Fibroblast of lung (primary cell): ENCODE data around the gene PTPRM. TPM values are rescaled to one million over a fixed set of nuclear protein-coding genes. Genes with fewer than 3 reads are reported as not detected.
A peak's percentile ranks its signal among the peaks of the same experiment; 100 is the strongest.

ENCODE experiments used
- DNase-seq, 2 donors: peaks; one replicate each; pipeline versions ENCODE4 v3.0.0 to v3.0.0-alpha.2; 2010; ENCODE audit warnings: low read depth in 2 of 2
- H2AFZ ChIP-seq: 2 replicates; pipeline ENCODE4 v1.5.1; 2012; ENCODE audit warnings: low read length, control low read depth, inconsistent platforms
- H3K27ac ChIP-seq: 2 replicates; pipeline ENCODE4 v1.5.1; 2011; ENCODE audit warnings: low read length, control low read depth; ENCODE audit not compliant: insufficient read depth
- H3K27me3 ChIP-seq: 2 replicates; pipeline ENCODE4 v1.5.1; 2011; ENCODE audit warnings: mild to moderate bottlenecking, low read length; ENCODE audit not compliant: control insufficient read depth, insufficient read depth
- H3K36me3 ChIP-seq: 2 replicates; pipeline ENCODE4 v1.5.1; 2011; ENCODE audit warnings: low read length; ENCODE audit not compliant: control insufficient read depth, insufficient read depth
- H3K4me1 ChIP-seq: 2 replicates; pipeline ENCODE4 v1.5.1; 2011; ENCODE audit warnings: low read length; ENCODE audit not compliant: control insufficient read depth, insufficient read depth; ENCODE audit errors: extremely low read depth
- H3K4me2 ChIP-seq: 2 replicates; pipeline ENCODE4 v1.5.1; 2011; ENCODE audit warnings: low read length, control low read depth; ENCODE audit not compliant: insufficient read depth; ENCODE audit errors: extremely low read depth
- H3K4me3 ChIP-seq, 4 experiments: fragments of 200-600 bp in 1 of 4; sonication (generic) in 1 of 4; replicated peaks in 1 of 4; 2 replicates each; pipeline ENCODE4 v1.5.1; 2011 to 2016; ENCODE audit warnings: low read length in 4 of 4, low read depth in 3 of 4, mild to moderate bottlenecking in 3 of 4, control low read depth in 2 of 4, inconsistent platforms in 1 of 4, mixed read lengths in 1 of 4; ENCODE audit not compliant: insufficient read depth in 1 of 4; ENCODE audit errors: control extremely low read depth in 1 of 4
- H3K79me2 ChIP-seq: 2 replicates; pipeline ENCODE4 v1.5.1; 2012; ENCODE audit warnings: mild to moderate bottlenecking, low read length, inconsistent platforms; ENCODE audit not compliant: control insufficient read depth, insufficient read depth
- H3K9ac ChIP-seq: 2 replicates; pipeline ENCODE4 v1.5.1; 2011; ENCODE audit warnings: mild to moderate bottlenecking, low read length, control low read depth; ENCODE audit not compliant: insufficient read depth
- H3K9me3 ChIP-seq: 2 replicates; pipeline ENCODE4 v1.5.1; 2012; ENCODE audit warnings: low read depth, low read length; ENCODE audit not compliant: control insufficient read depth, insufficient read depth
- H4K20me1 ChIP-seq: 2 replicates; pipeline ENCODE4 v1.5.1; 2011; ENCODE audit warnings: low read length; ENCODE audit not compliant: control insufficient read depth, insufficient read depth; ENCODE audit errors: extremely low read depth
- CTCF ChIP-seq, 2 donors: IDR thresholded peaks in 1 of 2; conservative IDR thresholded peaks in 1 of 2; 1 replicate in 1 of 2; 2 replicates in 1 of 2; pipeline ENCODE4 v1.5.1; 2011 to 2012; ENCODE audit warnings: low read length in 2 of 2, control low read depth in 1 of 2, inconsistent platforms in 1 of 2, low read depth in 1 of 2, mild to moderate bottlenecking in 1 of 2
- EZH2 ChIP-seq: IDR thresholded peaks from 2 replicates; pipeline ENCODE4 v1.5.1; 2012; ENCODE audit warnings: low read length, control low read depth, mild to moderate bottlenecking; ENCODE audit errors: missing control alignments
- polyA plus RNA-seq, 2 donors: library from polyadenylated mRNA; depleted of rRNA in 1 of 2; stranded (reverse) in 1 of 2; unstranded in 1 of 2; fragments of >200 nt; gene quantifications; 2 replicates each; pipeline ENCODE4 v1.2.1, GENCODE V29; 2011 to 2012; ENCODE audit warnings: missing spikeins in 1 of 2
- total RNA-seq: library from RNA; depleted of rRNA; stranded (reverse); fragments of >200 nt; gene quantifications from 2 replicates; pipeline ENCODE4 v1.2.1, GENCODE V29; 2014

The PTPRM gene
- total and polyA plus RNA-seq, 2 donors (not counting 1 experiment from before 2014, with no cell fraction given) = 86.6 to 87.0 TPM

- H3K4me1 ChIP-seq = no peaks in the 10 kb centered on the region
- H3K4me3 ChIP-seq = no peak overlapping the region
- no peaks in the 10 kb centered on the region for H3K9me3 ChIP-seq
- no peaks in the 10 kb centered on the region for H3K36me3 ChIP-seq
- H3K9ac ChIP-seq = no peak overlapping the region
- H3K27ac ChIP-seq = no peak overlapping the region
- DNase-seq = no peak
- TF ChIP-seq EZH2 = no peak
- no peak for TF ChIP-seq CTCF (conservative IDR thresholded peaks at IDR 0.05 in 1 of 2, IDR thresholded peaks at IDR 0.05 in 1 of 2; ENCODE audit: low read depth in 1 of 2, low read length in 2 of 2)
- no peaks in the 10 kb centered on the region for H3K27me3 ChIP-seq
- no peaks in the 10 kb centered on the region for H4K20me1 ChIP-seq
- no peak overlapping the region for H2AFZ ChIP-seq
- no peak overlapping the region for H3K4me2 ChIP-seq
- no peaks in the 10 kb centered on the region for H3K79me2 ChIP-seq
These were observed 799.0 kb downstream of the PTPRM start for GRCh38 chr18:8366070-8366469.

GRCh38 chr18:8366656-8367055 is 799.5 kb downstream of the PTPRM start:
- no peak overlapping the region for H3K4me3 ChIP-seq
- no peaks in the 10 kb centered on the region for H4K20me1 ChIP-seq
- H3K27ac ChIP-seq = no peak overlapping the region
- TF ChIP-seq CTCF (conservative IDR thresholded peaks at IDR 0.05 in 1 of 2, IDR thresholded peaks at IDR 0.05 in 1 of 2; ENCODE audit: low read depth in 1 of 2, low read length in 2 of 2) (no peak), EZH2 (no peak)
- no peaks in the 10 kb centered on the region for H3K9me3 ChIP-seq
- no peaks in the 10 kb centered on the region for H3K79me2 ChIP-seq
- no peak overlapping the region for H3K9ac ChIP-seq
- H3K4me2 ChIP-seq = no peak overlapping the region
- H2AFZ ChIP-seq = no peak overlapping the region
- H3K36me3 ChIP-seq = no peaks in the 10 kb centered on the region
- no peaks in the 10 kb centered on the region for H3K27me3 ChIP-seq
- H3K4me1 ChIP-seq = no peaks in the 10 kb centered on the region
- DNase-seq = no peak

- DNase-seq = peak in 1 of 2 donors; percentile 27
- Histone ChIP-seq H3K4me2 (peak overlapping the region; percentile 37), H3K27me3 (no peaks in the 10 kb centered on the region), H3K4me1 (no peaks in the 10 kb centered on the region), H3K27ac (no peak overlapping the region), H4K20me1 (no peaks in the 10 kb centered on the region), H3K9ac (no peak overlapping the region), H3K9me3 (no peaks in the 10 kb centered on the region), H3K79me2 (no peaks in the 10 kb centered on the region), H3K36me3 (no peaks in the 10 kb centered on the region), H3K4me3 (peak overlapping the region in 3 of 4 experiments; percentile 2 to 46 (median 34)), H2AFZ (no peak overlapping the region)
- peak; percentile 49 to 56 for TF ChIP-seq CTCF (conservative IDR thresholded peaks at IDR 0.05 in 1 of 2, IDR thresholded peaks at IDR 0.05 in 1 of 2; ENCODE audit: low read depth in 1 of 2, low read length in 2 of 2)
- TF ChIP-seq EZH2 = no peak
These were observed 800.3 kb downstream of the PTPRM start for GRCh38 chr18:8367217-8367988.
